Right hindlimb (tissue), 1 donor: Measurements from ENCODE around the gene ZC3H4.

Experiments used
- DNase-seq: peaks from one replicate; pipeline ENCODE4 v3.0.0-alpha.2; 2018

ZC3H4 gene

DNA sequence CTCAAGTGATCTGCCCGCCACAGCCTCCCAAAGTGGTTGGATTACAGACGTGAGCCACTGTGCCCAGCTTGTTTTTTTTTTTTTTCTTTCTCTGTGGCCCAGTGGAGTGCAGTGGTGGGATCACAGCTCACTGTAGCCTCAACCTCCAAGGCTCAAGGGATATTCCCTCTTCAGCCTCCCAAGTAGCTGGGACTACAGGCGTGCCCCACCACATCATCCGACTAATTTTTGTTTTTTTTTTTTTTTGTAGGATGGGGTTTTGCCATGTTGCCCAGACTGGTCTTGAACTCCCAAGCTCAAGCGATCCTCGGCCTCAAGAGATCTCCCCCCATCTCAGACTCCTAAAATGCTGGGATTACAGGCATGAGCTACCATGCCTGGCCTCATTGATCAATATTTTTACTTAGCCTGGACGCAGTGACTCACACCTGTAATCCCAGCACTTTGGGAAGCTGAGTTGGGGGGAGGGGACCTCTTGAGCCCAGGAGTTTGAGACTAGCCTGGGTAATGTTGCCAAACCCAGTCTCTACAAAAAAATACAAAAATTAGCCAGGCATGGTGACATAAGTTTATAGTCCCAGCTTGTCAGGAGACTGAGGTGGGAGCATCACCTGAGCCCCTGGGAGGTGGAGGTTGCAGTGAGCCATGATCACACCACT, 18.7 kb upstream of the ZC3H4 start:
- DNase-seq = no peak

DNA sequence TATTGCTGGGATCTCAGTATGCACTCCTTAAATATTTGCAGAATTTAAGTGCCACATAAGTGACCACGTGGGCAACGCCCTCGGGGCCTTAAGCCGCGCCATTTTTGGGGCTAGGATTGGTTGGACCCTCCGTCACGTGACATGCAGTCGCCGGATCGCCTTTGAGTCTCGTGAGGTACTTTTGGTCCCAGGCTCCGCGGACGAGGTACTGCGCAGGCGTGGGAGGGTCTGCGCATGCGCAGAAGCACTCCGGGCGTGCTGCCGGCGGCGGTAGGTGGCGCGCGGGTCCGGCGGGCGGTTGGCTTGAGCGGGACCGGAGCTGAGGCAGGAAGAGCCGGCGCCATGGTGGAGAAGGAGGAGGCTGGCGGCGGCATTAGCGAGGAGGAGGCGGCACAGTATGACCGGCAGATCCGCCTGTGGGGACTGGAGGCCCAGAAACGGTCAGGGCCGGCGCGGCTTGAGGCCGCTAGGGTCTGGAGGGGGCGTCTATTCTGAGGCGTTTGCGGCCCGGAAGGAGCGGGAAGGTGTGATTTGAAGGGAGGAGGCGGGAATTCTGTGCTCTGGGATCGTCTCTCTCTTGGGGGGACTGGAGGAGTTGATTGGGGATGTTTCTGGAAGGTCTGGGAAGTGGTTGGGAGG, 17.1 kb upstream of the ZC3H4 start, which contains the start of gene SAE1:
Gene SAE1, plus strand, starts transcription at position 247 of the 639 bp plus-strand sequence. Its CDS starts 96 bp downstream, at position 343.
- peak; percentile 98 for DNase-seq

DNA sequence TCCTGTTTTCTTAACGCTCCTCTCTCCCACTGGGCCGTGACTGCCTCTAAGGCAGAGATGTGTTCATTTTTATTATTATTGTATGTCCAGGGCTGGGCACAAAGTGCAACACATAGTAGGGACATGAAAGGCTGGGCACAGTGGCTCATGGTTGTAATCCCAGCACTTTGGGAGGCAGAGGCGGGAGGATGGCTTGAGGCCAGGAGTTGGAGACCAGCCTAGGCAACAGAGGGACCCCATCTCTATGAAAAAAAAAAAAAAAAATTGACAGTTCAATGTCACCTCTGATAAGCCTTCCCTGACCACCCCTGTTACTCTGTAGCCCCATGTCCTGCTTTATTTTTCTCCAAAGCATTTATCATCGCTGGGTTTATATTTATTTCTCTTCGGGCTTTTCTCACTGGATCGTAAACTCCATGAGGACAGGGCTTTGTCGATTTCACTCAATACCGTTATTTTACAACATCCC, 16.6 kb upstream of the ZC3H4 start:
- no peak for DNase-seq

DNA sequence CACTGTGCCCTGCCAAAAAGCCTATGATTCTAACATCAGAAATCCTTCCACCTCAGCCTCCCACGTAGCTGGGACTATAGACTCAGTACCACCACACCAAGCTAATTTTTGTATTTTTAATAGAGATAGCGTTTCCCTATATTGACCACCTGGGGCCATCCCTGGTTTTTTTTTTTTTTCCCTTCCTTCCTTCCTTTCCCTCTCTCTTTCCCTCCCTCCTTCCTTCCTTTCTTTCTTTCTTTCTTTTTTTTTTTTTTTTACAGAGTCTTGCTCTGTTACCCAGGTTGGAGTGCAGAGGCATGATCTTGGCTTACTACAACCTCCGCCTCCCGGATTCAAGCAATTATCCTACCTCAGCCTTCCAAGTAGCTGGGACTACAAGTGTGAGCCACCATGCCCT, 16.0 kb upstream of the ZC3H4 start:
- no peak for DNase-seq

DNA sequence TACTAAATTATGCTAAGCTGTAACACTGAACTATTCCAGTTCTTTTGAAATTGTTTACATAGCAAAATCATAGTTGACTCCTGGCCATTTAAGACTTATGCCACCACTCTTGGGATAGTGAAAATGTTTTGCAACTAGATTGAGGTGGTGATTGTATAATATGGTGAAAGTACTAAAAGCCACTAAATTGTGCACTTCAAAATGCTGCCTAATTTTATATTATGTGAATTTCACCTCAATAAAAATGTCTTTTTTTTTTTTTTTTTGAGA, 12.0 kb upstream of the ZC3H4 start:
- no peak for DNase-seq

DNA sequence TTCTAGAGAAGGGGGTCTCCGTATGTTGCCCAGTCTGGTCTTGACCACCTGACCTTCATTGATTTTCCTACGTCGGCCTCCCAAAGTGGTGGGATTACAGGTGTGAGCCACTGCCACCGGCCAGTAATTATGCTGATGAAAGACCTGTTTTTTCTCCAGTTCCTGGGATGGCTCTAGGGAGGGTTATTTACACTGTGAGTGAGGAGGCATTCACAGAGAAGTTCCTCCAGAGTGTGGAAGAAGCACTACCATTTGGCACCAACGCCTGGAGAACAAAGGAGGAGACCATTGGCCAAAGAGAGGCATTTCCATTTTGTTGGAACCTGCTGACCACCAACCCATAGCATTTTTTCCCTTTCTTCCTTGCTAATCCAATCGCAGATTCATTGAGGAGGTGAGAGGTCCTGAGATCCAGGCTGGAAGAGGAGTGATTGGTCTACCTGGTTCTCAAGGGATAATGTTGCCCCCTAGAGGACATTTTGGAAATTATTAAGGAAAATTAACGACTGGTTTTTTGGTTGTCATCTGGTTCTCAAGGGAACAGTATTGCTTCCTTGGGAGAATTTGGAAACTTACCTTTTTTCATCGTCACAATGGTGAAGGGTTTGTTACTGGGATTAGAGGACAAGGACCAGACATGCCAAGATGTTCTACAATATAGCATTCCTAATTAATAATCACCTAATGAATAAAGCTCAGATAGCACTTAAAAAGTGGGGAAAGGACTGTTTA, 11.5 kb upstream of the ZC3H4 start:
- no peak for DNase-seq

DNA sequence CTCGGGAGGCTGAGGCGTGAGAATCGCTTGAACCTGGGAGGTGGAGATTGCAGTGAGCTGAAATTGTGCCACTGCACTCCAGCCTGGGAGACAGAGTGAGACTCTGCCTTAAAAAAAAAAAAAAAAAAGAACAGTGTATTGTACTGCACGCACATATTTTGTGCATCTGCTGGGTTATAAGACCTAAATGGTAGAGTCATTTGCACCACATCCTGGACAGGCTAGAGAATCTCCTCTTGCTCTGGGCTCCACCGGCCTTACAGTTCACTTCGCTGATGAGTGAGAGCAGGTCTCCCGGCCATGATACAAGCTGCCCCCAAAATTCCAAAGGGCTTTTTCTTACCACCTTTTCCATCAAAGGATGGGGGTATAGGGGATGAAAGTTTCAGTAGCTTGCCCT, 9.8 kb upstream of the ZC3H4 start:
- DNase-seq = no peak

DNA sequence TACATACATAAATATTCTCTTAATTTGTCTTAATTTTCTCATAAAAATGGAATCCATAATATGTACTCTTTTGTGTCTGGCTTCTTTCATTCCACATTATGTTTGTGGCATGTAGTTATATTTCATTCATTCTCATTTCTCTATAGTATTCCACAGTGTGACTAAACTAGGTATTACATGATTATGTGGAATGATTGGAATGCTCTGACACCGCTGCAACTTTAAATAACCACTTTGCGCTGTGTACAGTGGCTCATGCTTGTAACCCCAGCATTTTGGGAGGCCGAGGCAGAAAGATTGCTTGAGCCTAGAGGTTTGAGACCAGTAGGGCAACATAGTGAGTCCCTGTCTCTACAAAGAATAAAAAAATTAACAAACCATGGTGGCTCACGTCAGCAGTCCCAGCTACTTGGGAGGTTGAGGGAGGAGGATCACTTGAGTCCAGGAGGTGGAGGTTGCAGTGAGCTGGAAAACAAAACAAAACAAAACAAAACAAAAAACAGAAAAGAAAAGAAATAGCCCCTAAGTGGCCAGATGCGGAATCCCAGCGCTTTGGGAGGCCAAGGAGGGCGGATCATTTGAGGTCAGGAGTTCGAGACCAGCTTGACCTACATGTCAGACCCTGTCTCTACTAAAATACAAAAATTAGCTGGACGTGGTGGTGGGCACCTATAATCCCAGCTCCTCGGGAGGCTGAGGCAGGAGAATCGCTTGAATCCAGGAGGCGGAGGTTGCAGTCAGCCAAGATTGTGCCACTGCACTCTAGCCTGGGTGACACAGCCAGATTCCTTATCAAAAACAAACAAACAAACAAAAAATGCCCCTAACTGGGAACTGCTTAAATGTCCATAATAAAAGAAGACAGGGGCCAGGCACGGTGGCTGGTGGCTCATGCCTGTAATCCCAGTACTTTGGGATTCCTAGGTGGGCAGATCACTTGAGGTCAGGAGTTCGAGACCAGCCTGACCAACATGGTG, 9.1 kb upstream of the ZC3H4 start:
- no peak for DNase-seq

DNA sequence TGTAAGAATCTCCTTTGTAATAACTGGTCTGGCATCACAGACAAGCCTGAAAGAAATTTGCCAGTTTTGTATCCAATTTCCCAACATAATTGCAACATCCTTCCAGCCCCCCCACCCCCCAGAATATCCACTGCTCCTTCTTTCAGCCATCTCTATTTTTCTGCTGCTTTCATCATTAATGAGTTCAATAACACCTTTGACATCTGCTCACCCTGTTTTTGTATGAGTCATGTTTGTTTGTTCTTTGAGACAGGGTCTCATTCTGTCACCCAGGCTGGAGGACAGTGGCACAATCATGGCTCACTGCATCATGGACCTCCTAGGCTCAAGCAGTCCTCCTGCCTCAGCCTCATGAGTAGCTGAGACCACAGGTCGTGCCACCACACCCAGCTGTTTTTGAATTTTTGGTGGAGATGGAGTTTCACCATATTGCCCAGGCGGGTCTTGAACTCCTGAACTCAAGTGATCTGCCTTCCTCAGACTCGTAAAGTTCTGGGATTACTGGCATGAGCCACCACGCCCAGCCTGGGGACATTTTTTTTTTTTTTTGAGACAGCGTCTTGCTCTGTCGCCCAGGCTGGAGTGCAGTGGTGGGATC, 7.0 kb upstream of the ZC3H4 start:
- no peak for DNase-seq

DNA sequence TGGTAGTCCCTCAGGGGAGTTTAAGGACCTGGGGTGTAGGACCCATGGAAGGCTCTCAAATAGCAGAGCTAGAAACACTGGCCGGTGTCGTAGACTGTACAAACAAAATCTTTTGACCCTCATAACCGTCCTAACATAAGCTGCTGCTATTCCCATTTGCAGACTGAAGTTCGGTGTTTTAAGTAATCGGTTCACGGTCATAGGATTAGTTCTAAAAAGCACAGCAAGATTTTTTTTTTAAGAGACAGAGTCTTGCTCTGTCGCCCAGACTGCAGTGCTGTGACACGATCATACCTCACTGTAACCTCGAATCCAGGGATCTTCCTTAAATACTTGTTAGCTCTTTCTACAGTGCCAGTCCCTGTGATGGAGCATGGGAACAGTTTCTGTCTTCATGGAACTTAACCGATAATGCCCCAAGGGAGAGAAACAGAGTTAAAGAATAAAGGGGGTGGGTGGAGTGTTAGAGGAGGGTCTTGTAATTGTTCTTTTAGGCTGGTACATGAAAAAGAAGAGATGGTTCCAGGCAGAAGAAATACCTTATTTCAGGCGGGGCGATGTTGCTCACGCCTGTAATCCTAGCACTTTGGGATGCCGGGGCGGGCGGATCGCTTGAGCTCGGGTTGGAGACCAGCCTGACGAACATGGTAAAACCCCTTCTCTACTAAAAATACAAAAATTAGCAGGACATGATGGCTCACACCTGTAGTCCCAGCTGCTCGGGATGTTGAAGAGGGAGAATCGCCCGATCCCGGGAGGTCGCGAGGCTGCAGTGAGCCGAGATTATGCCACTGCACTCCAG, 475 bp upstream of the ZC3H4 start:
- DNase-seq = no peak

DNA sequence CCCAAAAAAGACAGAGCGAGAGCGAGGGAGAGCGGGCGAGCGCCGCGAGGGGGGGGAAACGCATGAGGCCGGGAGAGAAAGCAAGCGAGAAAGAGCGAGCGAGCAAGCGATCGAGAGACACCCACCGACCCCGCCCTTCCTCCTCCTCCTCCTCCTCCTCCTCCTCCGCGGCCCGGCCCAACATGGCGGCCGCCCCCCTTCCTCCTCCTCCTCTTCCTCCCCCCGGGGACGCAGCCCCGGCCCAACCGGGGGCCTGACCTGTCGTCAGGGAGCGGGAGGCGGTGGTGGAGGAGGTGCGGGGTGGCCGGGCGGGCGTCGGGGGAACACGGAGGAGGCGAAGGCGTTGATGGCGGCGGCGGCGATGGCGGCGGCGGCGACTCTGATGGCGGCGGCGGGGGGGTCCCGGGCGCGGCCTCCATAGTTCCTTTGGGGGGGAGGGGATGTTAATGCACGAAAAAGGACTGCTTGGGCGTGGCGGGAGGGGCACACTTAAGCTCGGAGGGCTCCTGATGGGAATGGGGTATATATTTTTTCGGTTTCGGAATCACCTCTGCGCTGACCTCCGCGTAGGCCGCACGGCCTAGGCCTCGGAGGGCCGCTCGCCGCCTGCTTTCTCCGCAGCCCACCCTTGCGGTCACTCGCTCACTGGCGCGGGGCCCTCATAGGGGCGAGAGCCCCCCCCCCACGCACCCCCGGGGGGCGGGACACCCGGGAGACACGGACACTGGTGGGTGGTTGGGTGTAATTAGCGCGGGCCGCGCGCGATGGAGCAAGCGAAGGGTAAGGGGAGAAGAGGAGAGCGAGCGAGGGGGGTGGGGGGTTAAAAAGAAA, 1.2 kb downstream of the ZC3H4 start:
- peak; percentile 93 for DNase-seq

DNA sequence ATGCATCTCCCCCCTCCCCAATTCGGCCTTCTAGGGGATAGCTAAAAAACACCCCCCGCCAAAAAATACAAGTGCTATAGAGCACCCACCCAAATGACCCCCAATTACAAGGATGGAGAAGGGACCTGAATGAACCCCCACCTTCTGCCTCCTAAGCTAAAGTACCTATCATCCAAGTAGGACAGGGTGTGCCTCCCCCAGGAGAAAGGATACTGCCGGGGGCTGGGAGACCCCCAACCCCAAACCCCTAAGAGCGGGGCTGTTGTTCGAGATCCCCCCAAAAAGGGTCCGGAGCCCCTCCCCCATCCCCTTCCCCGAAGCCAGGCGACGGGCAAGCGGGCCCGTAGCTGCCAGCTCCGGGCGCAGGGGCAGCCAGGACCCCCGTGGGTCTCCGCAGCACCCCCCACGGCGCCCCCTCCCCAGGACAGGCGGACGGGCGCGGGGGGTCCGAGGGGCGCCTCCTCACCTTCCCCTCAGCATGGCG, 1.9 kb downstream of the ZC3H4 start:
- no peak for DNase-seq

DNA sequence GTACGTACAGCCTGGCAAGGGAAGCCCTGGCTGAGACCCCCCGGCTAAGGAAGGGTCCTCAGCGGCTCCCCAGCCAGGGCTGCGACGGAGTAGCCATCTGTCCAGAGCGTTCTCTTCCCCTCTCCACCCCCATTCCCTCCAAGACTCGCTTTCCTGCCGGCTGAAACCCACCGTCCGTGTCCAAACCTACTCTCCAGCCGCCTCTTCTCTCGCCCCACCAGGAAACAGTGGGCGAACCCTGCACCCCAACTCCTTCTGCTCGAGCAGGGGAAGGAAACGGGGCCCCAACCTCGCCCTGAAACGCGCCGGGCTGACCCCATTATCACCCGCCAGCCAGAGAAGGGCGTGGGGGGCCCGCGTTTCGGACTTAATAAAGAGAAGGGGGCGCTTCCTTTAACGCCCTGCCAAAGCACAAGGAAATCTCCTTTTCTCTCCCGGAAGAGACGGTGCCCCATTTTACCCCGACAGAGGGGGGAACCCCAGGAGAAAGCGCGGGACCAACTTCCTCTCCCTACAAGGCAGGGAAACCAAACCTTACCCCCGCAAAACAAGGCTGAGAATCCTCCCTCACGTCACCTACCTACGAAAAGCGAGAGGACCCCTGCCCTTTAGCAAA, 2.5 kb downstream of the ZC3H4 start:
- DNase-seq = peak; percentile 43

DNA sequence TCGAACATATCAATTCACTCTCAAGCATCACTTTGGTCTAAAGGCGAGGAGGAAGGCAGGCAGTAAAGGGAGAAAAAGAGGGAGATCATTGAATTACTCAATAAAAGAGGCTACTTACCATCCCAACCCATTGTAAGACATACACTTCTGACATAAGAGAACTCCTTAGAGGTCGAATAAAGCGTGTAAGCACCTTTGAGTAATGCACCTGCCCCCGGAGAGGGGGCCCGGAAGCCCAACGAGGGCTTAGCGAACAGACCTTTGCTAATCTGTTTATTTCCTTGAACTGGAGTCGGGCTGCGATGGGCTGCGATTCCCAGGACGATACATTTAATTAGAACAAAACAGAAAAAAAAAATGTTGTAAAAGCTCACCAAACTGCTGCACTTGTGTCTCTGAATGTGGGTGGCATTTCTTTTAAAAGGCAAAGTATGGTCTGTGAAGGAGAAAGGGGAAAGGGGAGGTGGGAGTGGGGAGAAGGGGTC, 3.0 kb downstream of the ZC3H4 start:
- no peak for DNase-seq

DNA sequence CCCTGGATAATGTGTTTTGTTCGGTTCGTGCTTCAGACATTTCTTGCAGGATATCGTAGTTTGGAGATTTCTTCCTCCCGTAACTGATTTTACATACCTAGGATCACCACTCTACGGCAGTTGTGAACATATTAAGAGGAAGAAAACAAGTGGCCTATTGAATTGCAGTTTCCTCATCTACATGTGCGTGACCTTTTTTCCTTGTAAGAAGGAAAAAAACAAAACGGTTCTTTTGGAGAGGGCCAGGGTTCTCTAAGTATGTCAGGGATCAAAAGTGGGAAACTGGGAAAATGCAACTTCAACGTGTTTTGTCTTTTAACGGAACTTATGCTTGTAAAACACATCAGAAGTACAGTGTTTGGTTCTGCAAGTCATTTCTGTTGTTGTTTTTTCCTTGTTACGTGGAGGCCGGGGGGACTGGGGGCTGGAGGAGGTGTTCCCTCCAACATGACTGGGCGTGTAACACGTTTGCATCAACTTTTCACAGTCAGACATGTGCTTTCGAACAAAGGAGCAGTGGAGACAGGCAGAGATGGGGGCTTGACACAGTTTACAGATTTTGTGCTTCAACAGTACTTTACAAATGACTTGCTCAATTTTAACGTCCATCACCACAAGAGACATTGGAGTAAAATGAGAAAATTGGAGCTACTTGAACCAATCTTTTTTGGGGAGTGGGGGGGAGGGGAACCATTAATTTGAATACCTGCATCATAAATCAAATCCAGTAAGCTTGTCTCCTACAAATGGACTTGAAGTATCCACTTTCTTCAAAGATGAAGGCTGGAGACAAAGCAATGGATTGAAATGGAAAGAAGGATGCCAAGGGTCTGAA, 3.8 kb downstream of the ZC3H4 start:
- DNase-seq = peak; percentile 64

DNA sequence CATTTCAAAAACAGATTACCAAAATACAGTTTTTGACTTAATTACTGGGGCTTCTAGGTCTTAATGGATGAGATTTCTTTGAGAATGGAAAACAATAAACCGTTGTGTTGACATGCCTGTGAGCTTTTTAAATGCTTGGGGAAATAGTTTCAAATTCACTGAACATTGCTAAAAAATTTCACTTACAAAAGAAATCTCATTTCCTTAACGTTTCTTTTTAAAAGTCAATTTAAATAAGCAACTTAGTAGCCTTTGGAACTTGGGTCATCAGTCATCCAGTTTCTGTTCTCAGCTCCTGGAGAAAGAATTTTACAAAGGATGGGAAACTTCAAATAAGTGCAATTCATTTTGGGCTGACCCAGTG, 4.4 kb downstream of the ZC3H4 start:
- no peak for DNase-seq

DNA sequence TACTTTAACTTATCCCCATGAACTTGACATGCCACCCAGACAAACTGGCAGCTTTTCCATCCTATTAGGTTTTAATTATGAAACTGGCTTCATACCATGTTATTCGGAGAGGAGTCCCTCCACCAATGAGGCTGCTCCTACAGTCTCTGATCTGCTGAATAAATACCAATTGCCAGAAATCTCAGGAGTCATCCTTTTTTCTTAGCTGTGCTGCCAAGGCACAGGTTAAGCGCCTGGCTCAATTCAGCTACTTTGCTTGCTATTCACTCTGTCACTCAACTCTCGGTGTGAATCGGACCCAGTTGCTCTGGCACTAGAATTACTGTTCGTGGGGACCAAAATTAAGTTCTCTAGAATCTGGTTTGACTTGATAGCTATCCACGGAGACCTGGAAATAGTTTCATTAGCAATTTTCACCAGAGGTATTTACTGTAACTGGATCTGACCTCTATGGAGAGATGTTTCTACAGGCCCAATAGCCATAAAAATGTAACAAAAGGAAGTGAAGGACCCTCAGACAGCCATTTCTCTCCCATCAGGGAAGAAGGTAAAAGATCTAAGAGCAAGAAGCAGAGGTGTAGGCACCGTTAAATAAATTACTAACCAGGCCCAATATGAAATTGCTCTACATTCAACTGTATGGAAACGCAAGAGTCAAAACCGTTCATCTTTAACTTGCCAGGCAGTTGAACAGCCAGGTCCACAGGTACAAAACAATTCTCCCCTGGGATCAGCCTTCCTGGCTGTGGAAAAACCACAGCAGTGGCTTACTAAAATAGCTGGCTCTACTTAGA, 5.4 kb downstream of the ZC3H4 start:
- DNase-seq = no peak
